Measurements from ENCODE around the gene FAM120A.
"Not testable (repeated sequence)": the region's sequence is repeated elsewhere in the genome, so short reads cannot be mapped to it uniquely, and the experiment has no call there.

Gene FAM120A

DNA sequence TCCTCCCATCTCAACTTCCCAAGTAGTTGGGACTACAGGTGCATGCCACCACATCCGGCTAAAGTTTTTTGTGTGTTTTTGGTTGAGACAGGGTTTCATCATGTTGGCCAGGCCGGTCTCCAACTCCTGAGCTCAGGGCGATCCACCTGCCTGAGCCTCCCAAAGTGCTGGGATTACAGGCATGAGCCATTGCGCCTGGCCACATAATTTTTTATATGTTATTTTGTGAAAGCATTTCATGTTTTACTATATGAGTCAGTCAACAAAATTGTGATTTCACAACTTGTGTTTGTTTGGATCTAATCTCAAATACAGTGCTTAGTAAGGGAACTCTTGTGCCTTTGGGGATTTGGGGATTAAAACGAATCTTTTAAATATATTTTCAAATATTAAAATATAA, 21.9 kb downstream of the FAM120A start:
- no peak for DNase-seq

DNA sequence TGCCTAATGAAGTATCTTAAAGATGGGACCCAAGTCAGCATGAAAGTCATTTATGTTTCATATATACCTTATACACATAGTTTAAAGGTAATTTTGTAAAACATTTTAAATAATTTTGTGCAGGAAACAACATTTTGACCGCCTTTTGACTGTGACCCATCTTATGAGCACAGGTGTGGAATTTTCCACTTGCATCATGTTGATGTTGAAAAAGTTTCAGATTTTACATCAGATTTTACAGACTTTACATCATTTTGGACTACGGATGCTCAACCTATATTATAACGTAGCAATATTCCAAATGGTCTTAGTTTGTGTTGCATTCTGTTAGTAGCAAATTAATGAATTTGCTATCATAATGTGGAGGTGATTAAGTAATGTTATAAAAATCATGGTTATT, 23.6 kb downstream of the FAM120A start:
- DNase-seq, result no peak

DNA sequence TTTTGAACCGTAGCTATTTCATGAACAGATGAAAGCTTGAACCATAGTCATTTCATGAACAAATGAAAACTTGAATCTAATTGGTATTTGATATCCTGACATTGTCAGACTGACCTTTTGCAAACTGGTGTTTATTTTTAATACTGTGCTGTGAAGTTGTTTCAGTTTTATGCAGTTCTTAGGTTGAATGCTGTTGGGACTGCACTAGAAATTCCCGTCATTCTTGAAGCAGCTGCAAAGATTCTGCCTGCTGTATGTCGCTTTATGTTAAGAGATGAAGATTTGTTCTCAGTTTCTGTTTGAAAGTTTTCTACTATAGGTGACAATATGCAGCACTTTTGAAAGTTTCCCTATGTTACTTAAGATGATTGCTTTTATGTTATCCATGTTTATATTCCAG, 24.4 kb downstream of the FAM120A start:
- DNase-seq, result no peak

DNA sequence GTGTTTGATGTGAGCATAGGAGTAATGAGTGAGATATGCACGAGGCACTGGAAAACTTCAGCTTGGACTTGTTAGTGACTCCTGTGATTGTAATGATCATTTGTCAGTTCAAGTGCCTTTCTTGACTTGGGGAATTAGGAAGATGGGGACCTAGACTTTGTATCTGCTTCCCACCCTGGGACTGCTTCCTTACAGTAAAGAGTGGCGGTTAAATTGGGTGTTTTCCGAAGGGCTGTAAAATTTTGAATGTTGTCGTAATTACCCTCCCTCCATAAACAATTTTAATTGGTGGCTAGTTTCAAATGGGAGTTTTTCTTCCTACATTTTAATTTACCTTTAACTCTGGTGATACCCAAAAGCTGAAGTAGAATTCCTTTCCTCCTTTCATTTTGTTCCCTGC, 25.4 kb downstream of the FAM120A start:
- DNase-seq, result no peak

DNA sequence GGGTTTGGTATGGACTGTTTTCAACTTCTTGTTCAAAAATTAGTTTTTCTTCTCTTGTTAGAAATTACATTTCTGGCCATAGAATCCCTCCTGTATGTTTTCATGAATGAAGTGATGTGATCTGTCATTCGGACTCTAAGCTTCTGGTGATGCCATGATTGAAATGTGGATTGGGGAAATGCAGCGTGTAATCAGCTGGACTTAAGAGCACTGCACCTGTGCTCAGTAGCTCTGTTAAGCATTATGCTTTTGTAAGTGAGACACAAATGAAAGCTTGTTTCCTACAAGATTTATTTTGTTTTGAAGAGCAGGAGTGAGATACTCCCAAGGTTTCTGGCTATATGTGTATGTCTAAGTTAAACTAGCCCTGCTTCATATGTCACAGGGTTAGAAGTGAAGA, 25.9 kb downstream of the FAM120A start:
- DNase-seq, result no peak

DNA sequence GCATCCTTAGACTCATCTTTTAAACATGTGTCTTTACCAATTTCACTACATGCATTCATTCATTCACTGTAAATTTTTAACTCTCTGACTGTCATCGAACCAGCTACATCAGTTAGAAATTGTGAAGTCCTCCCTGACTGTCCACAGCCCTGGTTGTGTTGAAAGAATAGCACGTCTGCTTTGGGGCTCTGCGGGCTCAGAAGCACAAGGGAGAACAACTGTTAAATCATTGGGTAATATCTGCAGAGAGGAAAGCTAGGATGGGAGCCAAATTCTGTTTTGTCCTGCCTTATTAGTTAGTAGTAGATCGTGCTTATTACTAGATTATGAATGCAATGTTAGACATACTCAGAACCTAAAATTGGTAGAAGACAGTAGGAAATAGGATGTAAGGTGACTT, 28.2 kb downstream of the FAM120A start:
- DNase-seq, result no peak

DNA sequence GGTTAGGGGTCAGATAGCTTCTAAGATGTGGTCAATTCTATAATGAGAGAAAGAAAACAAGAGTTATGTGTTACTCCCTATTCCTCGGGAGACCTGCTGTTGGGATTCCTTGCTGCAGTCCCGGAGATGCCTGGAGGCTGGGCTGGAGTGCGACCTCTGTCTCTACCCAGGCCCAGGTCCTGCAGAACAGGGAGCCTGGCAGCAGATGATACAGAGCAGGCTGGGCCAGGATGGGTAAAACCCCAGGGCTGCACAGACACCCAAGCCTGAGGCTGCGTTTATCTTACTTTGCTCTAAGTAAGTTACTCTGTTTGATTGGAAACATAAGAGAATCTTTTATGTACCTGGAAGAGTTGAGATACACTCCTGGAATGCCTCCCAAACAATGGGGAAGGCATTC, 28.8 kb downstream of the FAM120A start:
- no peak for DNase-seq

DNA sequence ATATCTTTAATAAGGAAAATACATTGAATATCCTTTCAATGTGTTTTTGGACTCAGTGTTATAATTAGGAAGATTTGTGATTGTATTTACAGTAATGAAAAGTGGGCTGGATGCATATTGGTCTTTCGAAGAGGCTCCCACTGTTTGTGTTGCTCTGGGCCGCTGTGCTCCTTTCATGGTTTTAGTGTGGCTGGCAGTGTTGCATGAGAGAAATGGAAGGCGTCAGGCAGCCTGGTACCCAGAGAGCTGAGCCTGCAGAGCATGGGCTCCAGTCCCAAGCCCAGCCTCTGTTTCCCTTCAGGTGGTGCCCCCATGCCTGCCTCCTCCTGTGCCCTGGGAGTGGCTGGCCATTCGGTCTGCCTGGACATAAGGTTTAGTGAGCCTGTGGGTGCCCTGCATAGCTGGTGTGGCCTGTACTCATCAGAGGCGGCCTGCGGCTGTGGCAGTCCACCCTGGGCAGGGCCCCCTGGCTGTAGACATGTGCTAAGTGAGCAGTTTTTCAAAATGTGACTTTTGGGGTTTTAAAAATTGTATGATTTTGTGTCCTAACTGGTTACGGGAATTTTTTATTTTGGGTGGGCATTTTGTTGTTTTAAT, 29.3 kb downstream of the FAM120A start:
- no peak for DNase-seq

DNA sequence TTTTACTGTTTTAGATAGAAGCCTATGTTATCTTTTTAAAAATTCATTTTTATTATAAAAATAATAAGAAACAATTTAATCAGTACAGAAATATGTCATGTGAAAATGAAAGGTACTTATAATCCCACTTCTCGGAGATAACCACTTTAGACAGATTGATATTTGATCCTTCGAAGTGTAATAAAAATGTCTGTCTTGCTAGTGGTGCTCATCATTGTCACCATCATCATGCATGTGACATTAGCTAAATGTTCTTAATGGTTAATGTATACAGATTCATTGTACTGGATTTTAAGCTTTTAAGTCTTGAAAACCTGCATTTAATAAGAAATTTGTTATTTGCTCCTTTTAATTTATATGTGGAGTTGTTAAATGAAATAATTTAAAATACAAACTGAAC, 32.0 kb downstream of the FAM120A start:
- no peak for DNase-seq

DNA sequence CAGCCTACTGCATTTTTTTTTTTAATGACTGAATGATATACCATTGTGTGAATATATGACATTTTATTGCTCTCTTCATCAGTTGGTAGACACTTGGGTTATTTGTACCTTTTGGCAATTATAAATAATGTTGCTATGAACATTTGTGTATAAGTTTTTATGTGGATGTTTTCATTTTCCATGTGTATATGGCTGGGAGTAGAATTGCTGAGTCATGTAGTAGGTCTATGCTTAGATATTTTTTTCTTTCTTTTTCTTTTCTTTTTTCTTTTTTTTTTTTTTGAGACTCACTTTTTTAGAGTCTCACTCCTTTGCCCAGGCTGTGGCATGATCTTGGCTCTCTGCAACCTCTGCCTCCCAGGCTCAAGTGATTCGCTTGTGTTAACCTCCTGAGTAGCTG, 34.8 kb downstream of the FAM120A start:
- DNase-seq, result no peak

DNA sequence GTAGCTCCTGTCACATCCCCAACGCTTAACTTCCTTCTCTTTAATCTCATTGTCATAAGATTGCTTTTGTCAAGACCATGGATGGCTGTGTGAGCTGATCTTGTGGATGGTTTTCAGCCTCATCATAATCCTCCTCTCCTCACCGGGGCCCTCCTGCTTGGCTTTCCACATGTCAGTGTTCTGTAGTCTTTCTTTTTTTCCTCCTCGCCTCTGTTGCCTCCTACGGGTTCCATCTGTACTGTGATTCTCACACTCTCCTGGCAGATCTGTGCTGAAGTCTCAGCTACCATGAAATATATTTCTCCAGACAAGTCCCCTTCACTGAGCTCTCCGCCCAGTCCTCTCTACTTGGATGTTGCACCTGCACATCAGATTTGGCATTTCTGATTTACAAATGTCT, 36.8 kb downstream of the FAM120A start:
- DNase-seq, result no peak

DNA sequence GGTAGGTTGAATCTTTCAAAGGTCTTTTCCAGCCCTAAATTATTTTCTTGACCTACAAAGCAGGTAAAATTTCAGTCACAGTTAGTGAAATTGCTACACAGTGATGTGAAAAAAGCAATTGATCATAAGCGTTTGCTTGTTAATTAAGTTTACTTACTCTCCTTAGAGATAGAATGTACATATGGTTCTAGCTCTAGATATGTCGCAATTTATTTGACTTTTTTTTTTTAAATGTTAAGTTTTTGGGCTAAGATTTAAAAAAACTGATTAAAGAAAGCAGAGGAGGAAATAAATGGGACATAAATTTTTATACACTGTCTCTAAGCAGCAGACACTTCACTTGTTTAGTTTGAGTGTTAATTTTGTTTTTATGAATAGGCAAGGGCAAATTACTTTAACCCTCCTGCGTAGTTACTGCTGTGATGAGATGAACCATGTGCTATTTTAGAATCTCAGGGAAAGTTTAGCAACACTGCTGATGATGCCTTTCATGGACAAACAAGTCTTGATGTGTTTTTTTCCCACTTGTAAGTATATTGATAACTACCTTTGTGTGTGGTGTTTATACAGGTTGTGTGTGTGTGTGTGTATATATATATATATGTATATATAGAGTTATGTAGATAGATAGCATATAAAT, 40.2 kb downstream of the FAM120A start:
- DNase-seq, result no peak

DNA sequence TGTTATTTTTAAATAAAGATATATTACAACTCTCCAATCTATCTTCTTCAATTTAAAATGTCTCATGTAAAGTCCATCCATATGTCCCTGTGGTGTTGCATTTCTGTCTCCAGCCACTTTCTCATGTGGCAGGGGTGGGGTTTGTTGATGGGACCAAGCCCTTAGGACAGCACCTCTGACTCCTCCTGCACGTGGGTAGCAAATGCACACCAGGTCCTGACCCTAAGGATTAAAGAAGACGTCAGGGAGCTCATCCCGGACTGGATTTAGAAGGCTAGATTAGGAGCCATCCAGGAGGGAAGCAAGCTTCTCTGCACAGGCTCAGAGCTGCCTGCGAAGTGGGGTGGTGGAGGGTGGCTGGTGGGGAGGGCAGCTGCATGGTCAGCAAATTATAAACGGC, 40.8 kb downstream of the FAM120A start:
- DNase-seq, result no peak

DNA sequence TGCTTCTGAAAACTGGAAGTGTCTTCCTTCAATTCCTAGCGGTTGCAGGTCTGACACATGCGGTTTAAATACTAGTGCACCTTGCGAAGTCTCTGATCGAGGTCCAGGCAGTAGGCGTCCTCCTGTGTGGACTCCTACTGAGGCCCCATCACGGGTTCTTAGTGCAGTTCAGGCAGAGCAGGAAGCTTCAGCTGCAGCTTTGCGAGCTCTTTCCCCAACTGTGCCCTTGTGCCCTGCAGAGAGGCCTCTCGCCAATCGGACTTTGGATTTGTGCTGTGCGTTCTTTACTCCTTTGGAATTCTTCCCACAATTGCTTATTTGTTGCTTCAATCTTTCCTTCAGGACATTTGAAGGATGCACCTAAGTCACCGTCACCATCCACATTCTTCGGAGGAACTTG, 42.5 kb downstream of the FAM120A start:
- DNase-seq, result no peak

DNA sequence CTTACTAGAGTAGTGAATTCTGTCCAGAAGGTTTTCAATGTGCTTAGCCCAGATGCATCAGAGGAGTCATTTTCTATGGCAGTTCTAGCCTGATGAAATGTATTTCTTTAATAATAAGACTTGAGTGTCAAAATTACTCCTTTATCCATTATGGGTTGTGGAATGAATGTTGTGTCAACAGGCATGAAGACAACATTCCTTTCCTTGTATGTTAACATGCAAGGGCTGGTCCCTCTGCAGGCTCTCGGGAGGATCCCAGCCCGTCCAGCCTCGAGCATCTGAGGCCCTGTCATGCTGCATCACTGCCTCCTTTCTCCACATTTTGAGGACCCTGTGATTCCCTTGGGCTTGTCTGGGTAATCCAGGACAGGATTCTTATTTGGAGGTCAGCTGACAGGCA, 44.8 kb downstream of the FAM120A start:
- DNase-seq, result no peak

DNA sequence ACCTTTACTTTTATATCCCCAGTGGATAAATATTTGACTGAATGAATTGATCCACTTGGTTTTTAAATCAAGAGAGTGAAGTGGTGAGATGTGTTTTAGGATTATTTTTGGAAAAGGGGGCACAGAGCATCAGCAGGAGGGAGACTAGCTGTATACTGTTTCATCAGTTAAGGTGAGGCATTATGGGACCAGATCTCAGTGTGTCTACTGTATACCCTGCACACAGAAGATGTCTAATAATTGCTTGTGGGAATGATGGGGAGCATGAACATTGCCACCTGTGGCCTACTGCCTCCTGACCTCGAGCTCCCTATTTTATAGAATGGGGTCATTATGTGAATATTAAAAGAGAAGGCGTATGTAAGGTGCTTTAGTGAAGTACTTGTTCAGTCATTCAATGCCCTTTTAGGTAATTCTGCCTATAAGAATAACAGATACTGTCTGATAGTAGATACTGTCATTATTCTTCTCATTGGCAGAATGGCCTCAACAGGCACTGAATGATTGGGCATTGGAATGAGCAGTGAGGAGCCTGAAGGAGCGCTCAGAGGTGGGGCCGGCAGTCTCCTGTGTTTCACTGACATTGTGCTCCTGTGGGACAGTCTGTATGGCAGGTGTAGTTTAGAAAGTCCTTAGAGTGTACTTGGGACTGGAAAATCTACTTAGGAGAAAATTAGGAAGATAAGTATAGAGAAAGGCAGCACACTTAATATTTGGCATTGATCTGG, 49.2 kb downstream of the FAM120A start:
- no peak for DNase-seq

DNA sequence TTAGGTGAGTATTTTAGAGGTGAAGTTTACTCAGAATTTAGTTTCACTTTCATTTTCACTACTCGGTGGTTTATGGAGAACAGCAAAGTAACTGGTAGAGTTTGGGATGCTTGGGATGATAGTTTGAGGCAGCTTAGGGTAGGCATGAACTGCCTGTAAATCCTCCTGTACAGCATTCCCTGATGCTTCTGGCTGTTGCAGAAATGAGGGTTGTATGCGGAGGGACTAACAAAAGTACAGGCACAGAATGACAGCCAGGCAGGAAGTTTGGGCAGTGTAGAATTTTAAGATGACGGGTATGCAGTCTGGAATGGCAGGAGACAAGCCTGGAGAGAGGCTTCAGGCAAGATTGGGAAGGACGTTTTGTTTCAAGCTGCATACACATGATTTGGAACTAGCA, 49.9 kb downstream of the FAM120A start:
- no peak for DNase-seq

DNA sequence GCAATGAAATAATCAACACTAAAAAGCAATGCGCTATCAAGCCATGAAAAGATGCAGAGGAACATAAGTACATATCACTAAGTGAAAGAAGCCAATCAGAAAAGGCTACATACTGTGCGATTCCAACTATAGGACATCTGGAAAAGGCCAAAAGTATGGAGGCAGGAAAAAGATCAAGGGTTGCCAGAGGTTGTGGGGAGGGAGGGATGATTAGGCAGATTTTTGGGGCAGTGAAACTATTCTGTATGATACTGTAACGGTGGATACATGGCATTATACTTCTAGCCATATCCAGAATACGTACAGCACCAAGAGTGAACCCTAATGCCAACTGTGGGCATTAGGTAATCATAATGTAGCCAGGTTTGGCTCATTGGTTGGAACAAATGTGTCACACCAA, 51.9 kb downstream of the FAM120A start:
- no peak for DNase-seq

DNA sequence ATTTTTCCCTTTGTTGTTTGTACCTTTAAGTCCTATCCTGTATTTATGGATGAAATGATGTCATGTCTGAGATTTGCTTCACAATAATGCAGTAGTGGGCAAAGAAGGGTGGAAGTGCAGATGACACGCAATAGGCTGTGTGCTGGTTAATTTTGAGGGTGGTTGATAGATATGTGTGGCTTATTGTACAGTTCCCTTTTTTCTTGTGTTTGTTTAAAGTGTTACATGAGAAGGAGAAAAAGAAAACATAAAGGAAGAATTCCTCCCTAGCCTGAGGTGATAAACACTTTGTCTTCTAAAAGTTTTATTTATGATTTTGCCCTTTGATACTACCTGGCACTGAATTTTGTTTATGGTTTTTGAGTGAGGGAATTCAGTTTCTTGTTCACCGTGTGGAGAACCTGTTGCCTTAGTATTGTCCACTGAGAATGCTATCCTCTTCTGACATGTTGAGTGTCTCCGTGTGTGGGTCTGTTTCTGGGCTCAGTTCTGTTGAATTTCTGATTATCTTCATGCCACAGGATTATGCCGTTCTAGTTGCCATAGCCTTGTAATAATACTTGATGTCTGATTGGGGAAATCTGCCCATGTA, 54.2 kb downstream of the FAM120A start:
- DNase-seq, result no peak

DNA sequence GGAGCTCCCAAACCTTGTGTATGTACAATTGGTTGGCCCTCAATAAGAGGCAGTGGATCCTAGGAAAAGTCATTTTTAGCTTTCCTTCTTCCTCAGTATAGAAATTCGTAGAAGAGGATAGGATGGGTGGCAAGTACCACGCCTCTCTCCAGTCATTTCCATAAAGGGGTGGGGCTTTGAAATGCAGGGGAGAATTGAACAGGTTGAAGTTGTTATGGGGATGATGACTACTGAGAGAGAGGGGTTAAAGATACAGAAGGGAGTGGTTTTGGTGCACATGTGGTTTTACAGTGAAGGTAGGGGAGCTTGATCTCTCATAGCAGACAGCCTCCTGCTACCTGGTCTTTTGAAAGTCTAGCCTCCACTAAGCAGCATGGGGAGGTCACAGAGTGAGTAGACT, 56.3 kb downstream of the FAM120A start:
- no peak for DNase-seq

DNA sequence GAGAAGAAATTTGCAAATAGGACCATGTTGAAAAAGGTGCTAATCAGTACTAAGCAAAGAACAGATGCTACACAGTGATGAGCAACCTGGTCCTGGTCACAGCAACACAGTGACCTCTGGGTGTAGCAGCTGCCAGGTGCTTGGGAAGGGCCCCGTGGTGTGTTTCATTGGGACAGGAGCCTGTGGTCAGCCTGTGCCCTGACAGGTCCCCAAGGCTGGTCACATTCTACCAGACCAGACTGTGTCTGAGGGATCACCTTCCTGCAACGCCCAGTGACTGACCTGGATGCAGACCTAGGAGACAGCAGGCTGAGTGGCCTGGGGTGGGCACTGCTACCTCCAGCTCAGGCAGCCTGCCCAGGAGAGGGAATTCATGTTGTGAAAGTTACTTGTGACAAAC, 56.7 kb downstream of the FAM120A start:
- DNase-seq, result no peak

DNA sequence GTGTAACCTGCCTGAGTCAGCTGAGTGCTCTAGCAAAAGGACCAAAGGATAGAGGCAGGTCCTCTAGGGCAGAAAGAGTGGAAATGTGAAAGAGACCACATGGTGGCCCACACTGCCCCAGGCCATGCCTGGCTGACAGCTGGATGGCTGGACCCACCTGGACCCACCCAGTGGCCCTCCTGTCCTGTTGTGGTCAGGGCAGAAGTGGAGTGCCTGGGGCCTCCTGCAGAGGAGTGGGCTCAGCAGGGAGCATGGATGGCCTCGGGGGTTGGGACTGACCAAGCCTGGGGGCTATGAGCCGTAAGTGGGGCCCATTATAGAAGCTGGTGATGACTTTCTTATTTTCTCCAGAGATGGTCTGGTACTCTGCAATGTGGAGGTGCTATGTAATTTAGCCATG, 57.6 kb downstream of the FAM120A start:
- DNase-seq, result no peak

DNA sequence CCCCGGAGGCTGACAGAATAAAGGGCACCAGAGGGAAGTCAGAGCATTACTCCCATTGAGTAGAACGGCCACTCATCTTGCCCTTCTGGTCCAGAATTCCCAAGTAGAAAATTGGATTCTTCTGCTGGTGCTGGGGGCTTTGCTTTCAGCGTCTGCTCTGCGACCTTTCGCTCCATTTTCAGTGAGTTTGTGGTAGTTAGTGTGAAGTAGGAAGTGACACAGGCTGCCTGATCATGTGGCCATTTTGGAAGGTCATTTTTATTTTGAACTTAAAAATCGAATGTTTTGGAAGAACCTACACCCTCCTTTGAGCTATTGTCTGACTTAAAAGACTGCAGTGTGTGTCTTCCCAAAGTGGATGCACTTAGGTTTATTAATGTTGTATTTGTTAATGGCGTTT, 58.6 kb downstream of the FAM120A start:
- DNase-seq, result no peak

DNA sequence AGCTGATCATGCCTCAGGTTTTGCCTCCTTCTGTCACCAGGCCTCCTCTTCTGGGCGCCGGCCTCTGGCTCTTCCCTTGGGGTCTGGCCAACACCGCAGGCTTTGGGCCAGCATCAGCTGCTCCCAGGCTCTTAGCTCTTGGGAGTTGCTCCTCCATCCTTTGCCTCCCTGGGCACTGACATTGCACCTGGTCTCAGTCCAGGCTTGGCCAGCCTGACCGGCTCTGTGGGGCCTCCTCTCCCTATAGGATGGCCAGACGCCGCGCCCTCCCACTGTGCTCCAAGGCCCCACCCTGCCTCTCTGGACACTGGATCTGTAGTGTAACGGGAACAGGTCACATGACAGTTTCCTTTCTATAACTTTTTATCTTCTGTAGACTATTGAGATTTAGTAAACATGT, 59.7 kb downstream of the FAM120A start:
- not testable (repeated sequence) for DNase-seq
